Mammary microvascular endothelial cell (primary cell): Measurements from ENCODE around the gene ZNF618. TPM values are rescaled to one million over a fixed set of nuclear protein-coding genes. Genes with fewer than 3 reads are reported as not detected.

Source experiments
- total RNA-seq: library from RNA; depleted of rRNA; stranded (reverse); fragments of >200 nt; gene quantifications from 2 replicates; pipeline ENCODE4 v1.2.3, GENCODE V29; 2015

Gene ZNF618, protein sequence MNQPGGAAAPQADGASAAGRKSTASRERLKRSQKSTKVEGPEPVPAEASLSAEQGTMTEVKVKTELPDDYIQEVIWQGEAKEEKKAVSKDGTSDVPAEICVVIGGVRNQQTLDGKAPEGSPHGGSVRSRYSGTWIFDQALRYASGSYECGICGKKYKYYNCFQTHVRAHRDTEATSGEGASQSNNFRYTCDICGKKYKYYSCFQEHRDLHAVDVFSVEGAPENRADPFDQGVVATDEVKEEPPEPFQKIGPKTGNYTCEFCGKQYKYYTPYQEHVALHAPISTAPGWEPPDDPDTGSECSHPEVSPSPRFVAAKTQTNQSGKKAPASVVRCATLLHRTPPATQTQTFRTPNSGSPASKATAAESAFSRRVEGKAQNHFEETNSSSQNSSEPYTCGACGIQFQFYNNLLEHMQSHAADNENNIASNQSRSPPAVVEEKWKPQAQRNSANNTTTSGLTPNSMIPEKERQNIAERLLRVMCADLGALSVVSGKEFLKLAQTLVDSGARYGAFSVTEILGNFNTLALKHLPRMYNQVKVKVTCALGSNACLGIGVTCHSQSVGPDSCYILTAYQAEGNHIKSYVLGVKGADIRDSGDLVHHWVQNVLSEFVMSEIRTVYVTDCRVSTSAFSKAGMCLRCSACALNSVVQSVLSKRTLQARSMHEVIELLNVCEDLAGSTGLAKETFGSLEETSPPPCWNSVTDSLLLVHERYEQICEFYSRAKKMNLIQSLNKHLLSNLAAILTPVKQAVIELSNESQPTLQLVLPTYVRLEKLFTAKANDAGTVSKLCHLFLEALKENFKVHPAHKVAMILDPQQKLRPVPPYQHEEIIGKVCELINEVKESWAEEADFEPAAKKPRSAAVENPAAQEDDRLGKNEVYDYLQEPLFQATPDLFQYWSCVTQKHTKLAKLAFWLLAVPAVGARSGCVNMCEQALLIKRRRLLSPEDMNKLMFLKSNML
- total RNA-seq: 11.8 and 14.4 TPM in 2 replicates

DNA sequence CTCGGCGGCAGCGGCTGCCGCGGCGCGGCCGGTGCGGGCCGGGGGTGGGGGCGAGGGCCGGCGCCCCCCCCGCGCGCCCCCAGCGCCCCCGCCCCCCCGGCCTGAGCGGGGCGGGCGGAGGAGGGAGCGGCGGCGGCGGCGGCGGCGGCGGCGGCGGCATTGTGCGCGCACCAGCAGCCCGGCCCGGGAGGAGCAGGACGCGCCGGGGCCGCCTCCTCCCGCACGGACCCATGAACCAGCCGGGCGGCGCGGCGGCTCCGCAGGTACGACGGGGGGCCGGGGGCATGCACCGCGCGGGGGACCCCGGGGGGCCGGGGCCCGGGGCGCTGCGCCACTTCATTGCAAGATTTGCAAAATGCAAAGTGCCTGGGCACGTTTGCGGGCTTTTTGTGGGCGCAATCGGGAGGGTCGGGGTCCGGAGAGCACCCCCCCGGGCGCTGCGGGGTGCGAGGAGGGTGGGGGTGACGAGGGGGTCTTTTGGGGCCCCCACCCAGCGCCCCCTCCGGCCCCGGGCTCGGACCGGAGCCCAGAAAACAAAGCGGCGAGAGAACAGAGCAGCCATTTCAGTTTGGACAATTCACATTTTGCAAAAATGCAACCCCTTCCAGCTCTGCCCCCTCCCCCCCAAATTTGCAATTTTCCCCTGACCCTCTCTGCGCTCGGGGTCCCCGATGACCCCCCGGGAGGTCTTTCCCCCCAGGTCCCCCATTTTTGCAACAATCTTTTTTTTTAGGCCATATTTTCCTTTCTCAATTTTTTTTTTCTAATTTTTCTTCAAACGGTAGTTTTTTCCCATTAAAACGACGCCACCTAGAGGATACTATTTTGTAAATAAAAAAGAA is at the start of gene ZNF618:
ZNF618 (plus strand) TSS at position 159 of the 842 bp plus-strand sequence; CDS start at position 231, 72 bp downstream.

DNA sequence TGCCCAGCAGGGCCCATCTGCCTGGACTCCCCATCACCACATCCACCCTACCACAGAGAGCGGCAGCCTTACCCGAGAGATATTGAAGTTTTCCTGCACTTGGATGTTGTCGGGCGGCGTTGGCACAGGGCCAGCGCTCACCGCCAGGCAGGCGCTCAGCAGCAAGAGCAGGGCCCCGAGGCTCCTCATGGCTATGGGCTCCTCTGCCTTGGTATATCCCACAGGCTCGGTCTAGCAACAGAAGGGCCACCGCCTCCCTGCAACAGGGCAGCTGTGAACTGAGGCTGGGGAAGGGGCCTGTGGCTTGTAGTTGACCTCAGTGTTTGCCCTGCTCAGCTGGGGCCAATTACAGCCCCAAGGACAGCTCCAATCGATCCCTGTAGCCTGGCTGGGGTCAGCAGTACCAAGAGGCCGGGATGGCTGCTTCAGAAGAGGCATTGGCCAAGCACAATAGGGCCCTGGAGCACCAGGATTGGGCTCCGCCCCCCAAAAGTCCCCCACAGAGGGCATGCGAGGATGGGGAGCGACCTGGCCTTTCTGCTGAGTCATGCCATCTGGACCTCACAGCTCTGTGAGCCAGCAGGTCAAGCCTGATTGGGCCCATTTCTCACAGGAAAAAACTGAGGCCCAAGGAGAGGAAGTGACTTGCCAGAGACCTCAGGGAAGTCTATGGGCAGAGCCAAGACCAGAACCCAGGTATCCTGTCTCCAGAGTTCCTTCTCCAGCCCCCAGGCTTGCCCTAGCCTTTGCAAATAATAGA is 202.1 kb downstream of the ZNF618 start, which contains the start of gene AMBP:
AMBP (minus strand) TSS at position 280 of the 760 bp plus-strand sequence; CDS start at position 189, 91 bp downstream.

DNA sequence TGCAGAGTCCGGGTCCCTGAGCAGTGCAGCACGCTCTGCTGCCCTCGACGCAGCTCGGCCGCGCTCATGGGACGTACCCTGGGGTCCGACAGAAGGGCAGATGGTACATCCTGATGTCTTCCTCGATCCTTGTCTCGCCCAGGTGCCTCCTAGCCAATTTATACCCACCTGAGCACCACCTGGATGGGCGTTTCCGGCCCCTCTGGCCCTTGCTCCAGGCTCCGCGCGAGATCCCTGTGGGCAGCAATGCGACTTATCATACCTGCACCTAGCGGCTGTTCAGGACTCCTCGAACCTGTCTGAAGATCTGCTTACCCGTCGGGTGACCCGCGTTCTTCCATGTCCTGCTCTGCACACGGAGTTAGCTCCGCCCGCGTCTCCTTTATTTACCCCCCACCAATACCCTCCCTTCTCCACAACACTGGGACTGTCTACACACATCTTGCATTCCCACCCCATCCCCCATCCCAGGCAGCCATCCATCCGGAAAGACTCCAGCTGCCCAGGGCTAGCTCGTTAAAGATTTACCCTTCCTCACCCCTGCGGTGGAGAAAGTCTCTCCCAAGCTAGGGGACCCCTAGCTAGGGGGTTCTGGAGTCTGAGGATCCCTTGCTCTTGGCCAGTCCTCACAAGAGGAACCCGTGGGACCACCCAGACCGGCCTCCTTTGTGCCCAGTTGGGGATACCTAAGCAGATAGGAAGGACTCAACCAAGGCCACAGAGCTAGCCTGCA is 223.0 kb downstream of the ZNF618 start, which contains the start of gene KIF12:
KIF12 (minus strand) TSS at position 357 of the 733 bp plus-strand sequence; CDS start at position 341, 16 bp downstream.

Other genes with a start within 250 kb of the ZNF618 start
- not detected in 2 replicates for gene AMBP, start 202.0 kb downstream of the ZNF618 start, total RNA-seq
- 0.80 and 0.94 TPM in 2 replicates for gene KIF12, start 223.0 kb downstream of the ZNF618 start, total RNA-seq